ENCODE results near the gene PRSS21.

PRSS21 gene, protein sequence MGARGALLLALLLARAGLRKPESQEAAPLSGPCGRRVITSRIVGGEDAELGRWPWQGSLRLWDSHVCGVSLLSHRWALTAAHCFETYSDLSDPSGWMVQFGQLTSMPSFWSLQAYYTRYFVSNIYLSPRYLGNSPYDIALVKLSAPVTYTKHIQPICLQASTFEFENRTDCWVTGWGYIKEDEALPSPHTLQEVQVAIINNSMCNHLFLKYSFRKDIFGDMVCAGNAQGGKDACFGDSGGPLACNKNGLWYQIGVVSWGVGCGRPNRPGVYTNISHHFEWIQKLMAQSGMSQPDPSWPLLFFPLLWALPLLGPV

DNA sequence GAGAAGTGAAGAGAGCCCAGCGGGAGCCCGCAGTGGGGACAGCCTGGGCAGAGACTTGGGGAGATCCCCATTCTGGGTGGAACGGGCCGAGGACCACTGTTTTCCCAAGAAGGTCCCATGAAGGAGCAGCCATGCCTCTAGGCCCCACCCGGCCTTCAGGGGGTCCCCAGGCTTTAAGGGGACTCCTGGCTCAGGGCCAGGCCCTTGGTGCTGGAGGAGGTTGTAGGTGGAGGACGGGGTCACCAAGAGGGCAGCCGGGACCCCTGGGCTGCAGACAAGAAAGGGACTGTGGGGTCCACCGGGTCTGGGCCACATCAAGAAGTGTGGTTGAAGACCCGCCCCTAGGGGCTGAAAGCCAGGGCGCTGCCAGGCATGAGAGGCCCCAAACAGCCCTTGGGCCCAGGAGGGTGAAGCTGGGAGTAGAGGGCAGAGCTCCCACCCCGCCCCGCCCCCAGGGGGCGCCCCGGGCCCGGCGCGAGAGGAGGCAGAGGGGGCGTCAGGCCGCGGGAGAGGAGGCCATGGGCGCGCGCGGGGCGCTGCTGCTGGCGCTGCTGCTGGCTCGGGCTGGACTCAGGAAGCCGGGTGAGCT is at the start of gene PRSS21:
PRSS21 (plus strand) TSS at position 487 of the 589 bp plus-strand sequence; CDS start at position 519, 32 bp downstream.
- no peak for DNase-seq

DNA sequence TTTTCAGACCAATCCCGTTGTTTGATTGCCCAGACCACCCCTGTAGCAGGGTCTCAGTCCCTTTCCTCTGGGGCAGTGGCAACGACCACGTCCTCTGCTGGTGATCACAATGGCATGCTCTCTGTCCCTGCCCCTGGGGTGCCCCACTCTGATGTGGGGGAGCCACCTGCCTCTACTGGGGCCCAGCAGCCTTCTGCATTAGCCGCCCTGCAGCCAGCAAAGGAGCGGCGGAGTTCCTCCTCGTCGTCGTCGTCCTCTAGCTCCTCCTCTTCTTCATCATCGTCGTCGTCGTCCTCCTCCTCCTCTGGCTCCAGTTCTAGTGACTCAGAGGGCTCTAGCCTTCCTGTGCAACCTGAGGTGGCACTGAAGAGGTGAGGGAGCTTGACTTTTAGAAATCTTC is 49.1 kb upstream of the PRSS21 start:
- no peak for DNase-seq

DNA sequence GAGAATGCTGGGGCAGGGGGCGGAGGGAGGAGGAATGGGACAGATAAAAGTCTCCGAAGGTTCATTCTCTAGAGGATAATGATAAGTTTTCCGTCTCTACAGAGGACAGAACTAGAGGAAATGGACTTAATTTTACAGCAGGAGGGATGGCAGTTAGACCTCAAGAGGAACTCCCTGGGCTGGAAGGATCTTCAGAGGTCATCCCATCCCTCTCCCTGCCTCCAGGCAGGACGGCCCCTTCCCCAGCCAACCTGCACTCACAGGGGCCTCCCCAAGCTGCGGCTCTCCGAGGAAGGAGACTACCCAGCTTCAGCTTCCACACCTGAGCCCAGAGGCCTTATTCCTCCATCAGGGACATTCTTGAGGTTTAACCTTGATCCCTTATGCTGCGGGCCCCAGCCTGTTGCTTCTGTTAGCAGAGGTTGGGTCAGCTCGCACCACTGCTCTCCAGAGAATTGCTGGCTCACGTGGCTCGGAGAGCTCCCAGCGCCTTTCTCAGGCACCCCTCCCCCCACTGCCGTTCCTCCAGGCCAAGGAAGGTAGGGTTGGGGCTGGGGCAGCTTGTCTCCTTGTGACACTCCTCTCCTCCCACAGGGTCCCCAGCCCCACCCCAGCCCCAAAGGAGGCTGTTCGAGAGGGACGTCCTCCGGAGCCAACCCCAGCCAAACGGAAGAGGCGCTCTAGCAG is 48.5 kb upstream of the PRSS21 start:
- DNase-seq: no peak

DNA sequence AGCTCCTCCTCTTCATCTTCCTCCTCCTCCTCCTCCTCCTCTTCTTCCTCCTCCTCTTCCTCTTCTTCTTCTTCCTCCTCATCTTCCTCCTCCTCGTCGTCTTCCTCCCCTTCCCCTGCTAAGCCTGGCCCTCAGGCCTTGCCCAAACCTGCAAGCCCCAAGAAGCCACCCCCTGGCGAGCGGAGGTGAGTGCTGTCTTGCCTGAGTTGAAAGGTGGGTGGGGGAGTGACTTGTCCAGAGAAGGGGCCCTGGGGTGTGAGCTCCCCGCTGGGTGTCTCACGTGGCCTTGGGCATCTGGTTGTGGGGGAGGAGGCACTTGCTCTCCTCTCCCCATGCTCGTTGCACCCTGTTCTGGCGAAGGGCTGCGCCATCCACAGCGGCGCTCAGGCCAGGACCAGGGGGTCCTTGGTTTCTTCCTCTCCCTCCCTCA is 47.9 kb upstream of the PRSS21 start:
- no peak for DNase-seq

DNA sequence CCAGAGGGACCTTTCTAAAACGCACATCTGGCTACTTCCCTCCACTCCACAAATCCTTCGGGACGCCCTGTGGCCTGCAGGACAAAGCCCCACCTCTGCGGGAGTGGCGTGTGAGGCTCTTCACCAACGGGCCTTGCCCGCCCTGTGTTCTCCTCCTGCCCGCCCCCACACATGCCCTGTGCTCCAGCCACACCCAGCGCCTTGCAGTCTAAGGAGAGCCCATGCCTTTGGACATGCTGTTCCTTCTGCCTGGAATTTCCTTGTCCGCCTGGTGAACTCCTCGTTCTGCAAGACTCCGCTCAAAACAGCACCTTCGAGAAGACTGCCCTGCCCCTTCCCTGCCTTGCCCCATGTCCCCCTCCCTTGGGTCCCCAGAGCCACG is 47.4 kb upstream of the PRSS21 start:
- no peak for DNase-seq

DNA sequence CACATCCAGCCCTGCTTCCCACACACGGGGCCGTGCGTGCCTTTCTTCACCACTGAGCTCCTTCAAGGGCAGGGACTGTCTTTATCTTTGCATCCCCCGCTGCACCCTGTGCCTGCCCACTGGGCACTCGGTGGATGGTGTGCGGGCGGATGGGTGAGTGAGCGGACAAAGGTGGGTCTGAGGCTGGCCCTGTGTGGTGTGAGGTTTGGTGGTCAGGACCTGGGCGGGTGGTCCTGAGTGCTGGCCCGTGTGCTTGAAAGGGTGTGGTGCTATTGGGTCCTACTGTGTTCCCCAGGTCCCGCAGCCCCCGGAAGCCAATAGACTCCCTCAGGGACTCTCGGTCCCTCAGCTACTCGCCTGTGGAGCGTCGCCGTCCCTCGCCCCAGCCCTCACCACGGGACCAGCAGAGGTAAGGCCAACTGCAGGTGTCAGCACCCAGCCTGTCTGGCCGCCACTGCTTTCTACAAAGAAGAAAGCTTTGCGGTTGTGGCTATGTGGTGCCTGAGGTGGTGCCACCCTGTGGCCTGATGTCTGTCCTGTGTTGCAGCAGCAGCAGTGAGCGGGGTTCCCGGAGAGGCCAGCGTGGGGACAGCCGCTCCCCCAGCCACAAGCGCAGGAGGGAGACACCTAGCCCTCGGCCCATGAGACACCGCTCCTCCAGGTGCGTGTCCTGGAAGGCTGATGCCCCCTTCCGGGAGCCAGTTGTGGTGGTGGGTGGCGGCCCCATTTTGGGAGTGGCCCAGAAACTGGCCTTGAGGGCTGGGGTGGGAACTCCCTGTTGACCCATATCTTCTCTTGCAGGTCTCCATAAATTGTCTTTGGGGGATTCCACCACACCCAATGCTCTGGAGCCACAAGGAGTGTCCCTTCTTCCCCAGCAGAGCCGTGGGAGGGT is 46.7 kb upstream of the PRSS21 start:
- DNase-seq: no peak

DNA sequence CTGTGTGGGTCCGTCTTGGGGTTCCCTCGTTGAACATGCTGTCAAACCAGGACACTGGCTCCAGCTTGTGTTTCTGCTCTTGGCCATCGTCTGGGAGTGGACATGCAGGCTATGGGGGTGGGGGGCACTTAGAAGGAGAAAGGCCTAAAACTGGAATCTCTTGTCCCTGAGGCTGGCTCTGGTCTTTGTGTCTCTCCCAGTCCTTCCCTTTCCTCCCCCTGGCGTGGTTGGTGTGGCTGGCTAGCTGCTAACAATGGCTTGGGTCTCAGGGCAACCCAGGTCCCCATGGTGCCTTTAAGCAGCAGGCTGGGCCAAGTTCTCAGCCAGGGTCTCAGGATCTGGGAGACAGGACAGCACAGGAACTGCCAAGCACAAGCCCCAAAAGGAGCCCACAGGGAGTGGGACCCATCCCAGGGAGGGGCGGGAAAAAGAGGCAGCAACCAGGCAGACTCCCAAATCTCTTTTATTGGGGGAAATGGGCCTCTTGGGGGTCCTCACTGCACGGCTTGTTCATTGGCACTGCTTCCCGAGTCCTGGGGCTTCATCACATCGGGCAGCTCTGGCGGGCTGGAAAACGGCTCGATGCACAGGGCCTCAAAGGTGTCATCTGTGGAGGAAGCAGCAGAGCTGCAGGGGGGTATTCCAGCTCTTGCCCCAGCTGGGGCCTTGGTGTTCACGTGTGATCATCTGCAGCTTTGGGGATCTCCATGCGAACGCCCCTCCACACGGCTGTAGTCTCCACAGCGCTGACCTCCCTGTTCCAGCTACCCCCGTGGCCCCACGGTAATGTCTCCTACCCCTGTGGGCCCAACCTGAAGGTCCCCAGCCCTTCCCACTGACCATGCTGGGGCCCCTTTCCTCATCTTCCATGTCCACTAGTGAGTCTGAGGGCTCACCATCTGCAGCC is 45.3 kb upstream of the PRSS21 start:
- no peak for DNase-seq

DNA sequence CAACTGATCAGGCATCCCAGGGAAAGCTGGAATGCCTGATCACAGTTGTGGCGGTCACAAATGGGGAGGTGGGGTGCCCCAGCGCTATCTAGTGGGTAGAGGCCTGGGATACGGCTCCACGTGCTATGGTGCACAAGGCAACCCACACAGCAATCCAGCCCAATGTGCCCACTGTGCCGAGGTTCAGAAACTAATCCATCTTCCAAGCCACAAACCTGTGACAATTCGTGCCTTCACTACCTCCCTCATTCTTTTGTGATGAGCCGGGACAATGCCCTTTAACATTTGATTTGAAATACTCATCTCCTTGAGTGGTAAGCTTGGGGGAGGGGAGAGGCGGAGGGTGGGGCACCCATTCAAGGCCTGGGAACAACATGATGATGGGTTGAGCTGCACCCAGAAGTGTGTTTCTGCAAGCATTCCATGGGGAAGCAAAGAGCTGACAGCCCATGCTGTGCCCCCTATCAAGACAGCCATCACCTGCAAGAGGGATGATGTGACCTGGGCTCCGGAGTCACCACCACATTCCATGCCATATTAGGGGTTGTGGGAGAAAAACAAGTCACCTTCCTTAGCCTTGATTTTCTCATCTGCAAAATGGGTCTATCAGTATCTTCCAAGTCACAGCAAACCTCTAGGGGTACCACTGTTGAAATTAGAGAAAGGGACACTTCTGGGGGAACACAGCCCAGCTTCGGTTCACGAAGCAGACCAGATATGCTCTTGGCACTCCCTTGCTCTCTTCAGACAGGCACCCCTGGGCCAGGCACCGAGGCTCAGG is 43.7 kb upstream of the PRSS21 start:
- no peak for DNase-seq

DNA sequence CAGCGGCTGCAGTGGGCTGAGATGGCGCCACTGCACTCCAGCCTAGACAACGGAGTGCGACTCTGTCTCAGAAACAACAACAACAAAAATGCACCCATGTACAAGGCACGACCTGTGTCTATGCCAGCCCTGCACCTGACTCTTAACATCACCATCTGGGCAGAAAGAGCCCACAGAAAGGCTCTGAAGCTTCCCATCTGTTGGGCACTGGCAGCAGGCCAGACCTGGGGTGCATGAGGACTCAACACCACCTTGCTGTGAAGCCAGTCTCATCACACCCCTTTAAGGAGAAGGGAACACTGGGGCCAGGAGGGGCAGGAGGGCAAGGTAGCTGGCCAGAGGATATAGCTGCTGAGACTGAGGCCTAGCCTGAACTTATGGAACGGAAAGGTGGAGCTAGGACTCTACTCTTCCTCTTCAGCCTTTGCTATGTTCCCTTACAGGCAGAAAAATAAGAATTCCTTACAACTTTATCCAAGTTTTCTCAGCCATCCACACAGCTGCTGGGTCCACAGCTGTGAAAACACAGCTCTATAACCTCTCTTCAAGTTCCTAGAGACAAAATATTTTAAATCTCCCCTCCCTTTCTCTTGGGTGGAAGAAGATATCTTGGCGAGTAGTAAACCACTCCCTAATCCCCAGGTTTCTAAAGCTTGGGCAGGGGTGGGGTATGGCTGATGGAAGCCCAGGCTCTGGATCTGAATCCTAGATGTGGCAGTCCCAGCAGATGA is 42.7 kb upstream of the PRSS21 start:
- DNase-seq: no peak

DNA sequence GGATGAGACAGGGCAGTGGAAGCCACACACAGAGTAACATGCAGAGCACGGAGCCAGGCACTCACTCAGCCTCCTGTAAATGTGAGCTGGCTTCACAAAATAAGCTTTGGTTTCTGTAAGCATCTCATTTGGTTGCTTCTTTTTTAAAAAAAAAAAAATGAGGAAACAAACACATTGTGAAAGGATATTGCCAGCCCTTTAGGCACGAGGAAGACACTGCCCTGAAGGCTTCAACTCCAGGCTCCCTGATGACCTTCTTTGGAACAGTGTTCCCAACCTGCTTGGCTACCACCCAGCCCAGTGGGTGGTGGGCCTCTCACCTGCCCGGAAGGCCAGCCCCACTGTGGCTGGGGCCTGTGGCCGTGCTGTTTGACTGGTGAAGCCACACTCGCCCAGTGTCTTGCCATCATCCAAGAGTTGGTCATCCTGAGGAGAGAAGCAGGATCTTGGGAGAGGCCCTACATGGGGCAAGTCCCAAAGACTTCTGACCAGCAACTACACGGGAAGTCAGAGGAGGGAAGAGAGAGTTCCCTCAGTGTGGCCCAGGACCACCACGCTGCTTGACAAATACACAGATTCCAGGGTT is 41.8 kb upstream of the PRSS21 start:
- DNase-seq: no peak

DNA sequence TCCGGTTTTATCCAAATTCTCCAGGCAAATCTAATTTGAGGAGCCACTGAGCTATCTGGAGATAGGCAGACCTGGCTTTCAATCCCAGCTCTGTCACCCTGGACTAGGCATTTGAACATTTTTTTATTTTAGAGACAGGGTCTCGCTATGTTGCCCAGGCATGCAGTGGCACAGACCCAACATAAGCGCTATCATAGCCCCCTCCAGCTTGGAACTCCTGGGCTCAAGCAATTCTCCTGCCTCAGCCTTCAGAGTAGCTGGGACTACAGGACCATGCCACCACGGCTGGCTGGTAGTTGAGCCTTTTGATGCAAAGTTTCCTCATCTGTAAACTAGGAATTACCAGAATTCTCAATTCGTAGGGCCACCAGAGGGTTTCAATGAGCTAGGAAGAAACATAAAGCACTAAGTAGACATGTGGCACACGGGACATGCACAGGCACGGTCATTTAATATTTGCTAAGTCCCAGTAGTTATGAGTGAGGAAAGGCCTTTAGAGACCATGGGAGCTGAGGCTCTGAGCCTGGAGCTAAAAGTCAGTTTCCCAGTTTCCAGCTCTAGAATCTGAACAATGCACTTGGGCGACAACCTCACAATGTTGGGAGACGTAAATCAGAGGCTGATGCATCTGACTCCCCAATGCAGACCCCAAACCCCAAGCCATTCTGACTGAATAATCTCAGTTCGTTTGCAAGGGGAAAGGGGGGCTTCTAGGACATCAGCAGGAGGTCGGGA is 41.1 kb upstream of the PRSS21 start:
- DNase-seq: no peak

DNA sequence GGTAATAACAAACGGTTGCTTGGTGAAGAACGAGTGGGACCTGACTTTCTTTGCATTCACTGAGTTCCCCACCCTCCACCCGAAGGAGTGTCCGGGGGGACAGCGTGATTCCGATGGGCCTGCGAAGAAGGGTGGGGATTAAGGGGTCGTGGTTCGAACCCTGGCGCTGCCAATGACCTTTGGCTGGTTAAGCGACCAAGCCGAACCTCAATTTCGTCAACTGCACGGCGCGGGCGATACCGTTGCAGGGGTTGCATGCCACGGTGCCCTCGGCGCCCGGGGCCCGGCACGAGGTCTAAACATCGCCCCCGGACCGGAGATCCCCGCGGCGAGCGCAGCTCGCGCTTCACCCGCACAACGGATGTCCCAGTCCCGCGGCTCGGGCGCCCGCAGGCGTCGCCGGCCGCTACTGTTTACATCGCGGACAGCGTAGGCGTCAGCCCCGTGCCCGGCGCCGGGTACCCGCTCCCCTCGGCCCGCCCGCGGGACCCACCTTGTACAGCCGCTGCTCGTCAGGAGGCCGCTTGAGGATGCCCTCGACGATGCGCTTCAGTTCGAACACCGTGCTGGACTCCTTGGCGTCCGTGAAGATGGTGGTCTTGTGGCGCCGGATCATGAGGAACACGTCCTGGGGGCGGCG is 40.4 kb upstream of the PRSS21 start:
- peak; percentile 55 for DNase-seq

DNA sequence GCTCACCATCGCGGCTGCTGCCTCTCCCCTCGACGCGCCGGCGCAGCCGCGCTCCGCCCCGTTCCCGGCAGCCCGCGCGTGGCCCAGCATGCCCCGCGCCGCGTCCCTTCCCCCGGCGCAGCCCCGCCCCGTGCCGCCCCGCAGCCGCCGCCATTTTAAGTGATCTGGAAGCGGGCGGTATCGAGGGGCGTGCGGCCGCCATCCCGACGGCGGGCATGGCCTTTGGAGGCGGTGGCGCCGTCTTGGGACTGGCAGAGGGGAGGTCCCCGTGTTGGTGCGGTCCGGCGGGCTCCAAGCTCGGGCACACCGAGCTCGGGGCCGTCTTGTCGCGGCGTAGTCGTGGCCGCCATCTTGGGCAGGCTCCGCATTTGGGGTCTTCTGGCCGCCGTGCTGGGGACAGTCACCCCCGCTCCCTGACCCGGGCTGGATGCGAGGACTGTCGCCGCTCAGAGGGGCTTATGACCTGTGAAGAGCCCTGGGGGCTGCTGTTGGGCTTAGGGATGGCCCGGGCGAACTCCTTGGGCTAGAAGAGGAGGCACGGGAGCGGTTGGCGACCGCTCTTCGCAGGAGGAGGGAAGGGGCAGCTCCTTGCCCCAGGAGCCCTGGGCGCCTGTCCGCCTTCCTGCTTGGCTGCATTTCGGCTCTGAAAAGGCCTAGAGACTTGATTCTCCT is 39.7 kb upstream of the PRSS21 start, which contains the start of gene ELOB:
ELOB (minus strand) TSS at position 50 of the 672 bp plus-strand sequence; CDS start at position 9, 41 bp downstream.
- peak; percentile 89 for DNase-seq

DNA sequence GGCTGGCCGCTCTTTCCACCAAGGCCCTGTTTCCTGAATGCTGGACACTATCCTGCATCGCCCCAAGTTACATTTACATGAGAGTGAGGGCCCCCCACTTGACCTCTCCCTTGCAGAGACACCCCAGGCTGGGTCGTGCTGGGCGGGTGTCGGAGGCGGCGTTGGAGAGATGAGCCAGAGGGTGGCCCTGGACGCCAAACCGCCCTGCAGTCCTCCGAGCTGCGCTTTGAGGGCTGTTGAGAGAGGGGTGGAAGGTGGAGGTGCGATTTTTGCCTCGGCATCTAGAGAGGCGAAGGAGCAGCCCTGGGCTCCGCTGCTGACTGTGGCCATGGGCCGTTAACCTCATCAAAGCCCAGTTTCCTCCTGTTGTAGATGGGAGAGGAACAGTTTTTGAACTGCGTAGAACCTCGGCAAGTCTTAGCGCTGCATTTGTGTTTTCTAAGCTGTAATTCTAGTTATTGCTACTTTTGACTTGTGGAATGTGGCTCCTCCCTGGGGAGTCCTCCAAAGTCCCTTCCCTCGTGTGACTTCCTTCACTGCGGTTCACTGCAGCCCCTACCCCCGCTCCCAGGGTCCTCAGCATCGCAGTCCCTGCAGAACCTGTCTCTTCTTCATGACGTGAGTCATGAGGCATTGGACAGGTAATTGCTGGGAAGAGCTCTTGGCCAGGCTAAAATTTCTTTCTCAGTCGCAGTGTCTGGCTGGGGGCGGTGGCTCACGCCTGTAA is 39.0 kb upstream of the PRSS21 start:
- peak; percentile 52 for DNase-seq

DNA sequence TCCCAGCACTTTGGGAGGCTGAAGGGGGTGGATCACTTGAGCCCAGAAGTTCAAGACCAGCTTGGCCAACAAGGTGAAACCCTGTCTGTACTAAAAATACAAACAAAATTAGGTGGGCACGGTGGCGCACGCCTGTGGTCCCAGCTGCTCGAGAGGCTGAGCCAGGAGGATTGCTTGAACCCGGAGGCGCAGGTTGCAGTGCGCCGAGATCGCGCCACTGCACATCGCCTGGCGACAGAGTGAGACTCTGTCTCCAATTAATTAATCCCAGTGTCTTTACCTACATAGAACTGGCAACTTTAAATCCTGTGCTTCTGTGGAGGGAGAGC is 38.4 kb upstream of the PRSS21 start:
- DNase-seq: no peak

DNA sequence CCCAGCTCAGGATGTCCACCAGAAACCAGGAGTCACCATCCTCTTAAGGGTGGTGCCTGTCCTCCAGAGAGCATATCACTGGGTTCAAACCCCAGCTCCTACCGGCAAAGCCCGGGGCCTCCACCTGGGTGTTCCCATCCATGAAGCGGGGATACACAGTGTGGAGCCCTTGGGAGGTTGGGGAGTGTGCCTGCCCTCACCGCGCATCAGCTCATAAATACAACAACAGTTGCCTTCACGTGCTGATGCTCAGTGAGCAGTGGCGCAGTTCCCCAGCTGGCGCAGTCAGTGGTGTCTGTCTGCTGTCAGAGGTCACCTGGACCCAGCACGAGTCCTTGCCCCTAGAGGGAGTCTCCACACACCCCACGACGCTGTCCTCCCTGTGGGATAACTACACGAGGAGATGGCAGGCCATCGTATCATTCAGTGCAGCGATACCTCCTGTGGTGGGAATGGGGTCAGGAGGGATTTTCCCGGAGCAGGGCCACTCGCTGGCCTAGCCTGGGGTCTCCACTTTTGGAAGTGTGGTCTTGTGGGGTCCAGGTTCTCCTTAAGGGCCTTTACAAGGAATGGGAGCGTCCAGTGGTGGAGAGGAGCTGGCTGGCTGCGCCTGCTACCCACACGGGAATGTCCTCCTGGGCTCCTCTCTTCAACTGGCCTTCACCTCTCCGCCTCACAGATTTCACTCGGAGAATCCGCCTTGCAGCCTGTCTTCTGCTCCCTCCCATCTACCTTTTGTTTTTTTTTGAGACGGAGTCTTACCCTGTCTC is 37.7 kb upstream of the PRSS21 start:
- DNase-seq: no peak

Measured in NCI-H146 (cell line).